ENCODE measurements around the gene NECTIN1. TPM values are rescaled to one million over a fixed set of nuclear protein-coding genes. Genes with fewer than 3 reads are reported as not detected.
A peak's percentile ranks its signal among the peaks of the same experiment; 100 is the strongest.

Gene NECTIN1
- total RNA-seq, 4 donors from 2014 or later: 11.6 to 23.6 (median 16.6) TPM

- TF ChIP-seq, protein P1, sequence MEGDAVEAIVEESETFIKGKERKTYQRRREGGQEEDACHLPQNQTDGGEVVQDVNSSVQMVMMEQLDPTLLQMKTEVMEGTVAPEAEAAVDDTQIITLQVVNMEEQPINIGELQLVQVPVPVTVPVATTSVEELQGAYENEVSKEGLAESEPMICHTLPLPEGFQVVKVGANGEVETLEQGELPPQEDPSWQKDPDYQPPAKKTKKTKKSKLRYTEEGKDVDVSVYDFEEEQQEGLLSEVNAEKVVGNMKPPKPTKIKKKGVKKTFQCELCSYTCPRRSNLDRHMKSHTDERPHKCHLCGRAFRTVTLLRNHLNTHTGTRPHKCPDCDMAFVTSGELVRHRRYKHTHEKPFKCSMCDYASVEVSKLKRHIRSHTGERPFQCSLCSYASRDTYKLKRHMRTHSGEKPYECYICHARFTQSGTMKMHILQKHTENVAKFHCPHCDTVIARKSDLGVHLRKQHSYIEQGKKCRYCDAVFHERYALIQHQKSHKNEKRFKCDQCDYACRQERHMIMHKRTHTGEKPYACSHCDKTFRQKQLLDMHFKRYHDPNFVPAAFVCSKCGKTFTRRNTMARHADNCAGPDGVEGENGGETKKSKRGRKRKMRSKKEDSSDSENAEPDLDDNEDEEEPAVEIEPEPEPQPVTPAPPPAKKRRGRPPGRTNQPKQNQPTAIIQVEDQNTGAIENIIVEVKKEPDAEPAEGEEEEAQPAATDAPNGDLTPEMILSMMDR (IDR thresholded peaks at IDR 0.05): peak in 1 of 6 experiments; percentile 16
- TF ChIP-seq POLR2A (IDR thresholded peaks at IDR 0.05): no peak
- Histone ChIP-seq H3K9me3 (no peaks in the 10 kb centered on the region), H3K27ac (no peak overlapping the region), H3K36me3 (no peaks in the 10 kb centered on the region), H3K4me3 (no peak overlapping the region), H3K4me1 (peaks cover 0 to 16% (median 1%) of the 10 kb centered on the region in 4 donors), H3K27me3 (no peaks in the 10 kb centered on the region)
- no peak for DNase-seq
These were observed 22.1 kb downstream of the NECTIN1 start for GRCh38 chr11:119706887-119707286.

DNA sequence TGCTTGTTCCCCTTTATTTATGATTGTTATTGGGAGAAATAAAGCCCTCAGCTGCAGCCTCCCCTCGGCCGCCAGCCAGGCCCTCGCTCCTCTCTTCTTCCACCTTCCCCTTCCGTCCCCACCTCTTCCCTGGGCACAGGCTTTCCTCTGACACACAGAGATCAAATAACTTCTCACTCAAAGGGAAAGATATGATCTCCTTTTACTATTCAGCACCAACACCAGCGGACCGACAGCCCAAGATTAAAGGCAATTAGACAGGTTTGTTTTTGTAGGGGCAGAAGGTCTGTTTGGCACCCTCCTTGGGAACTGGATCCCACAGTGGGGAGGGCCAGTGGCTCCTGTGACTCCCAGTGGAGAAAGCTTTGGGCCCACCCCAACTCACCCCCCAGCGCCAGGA is 23.0 kb downstream of the NECTIN1 start:
- peaks cover 0 to 25% (median 1%) of the 10 kb centered on the region in 4 donors for H3K4me1 ChIP-seq
- H3K27ac ChIP-seq: no peak overlapping the region
- no peak for DNase-seq
- H3K27me3 ChIP-seq: no peaks in the 10 kb centered on the region
- H3K9me3 ChIP-seq: no peaks in the 10 kb centered on the region
- H3K36me3 ChIP-seq: no peaks in the 10 kb centered on the region
- H3K4me3 ChIP-seq: no peak overlapping the region
- TF ChIP-seq, protein P1 (IDR thresholded peaks at IDR 0.05): no peak
- TF ChIP-seq POLR2A (IDR thresholded peaks at IDR 0.05): no peak

DNA sequence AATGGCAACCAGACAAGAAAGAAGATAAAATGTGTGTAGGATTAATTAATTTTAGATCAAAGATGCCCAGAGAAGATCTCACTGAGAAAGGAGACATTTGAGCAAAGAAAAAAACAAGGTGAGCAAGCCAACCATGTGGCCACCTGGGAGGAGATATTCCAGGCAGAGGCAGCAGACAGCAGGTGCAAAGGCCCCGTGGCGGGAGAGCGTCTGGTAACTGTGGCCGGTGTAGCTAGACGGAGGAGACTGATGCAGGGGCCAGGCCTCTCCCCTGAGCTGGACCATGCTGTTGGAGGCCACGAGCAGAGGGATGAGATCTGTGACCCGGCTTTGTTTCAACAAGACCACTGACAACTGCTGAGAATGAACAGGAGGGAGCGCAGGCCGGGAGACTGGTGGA is 23.6 kb downstream of the NECTIN1 start:
- no peak overlapping the region for H3K4me3 ChIP-seq
- no peaks in the 10 kb centered on the region for H3K9me3 ChIP-seq
- peaks cover 0 to 29% (median 1%) of the 10 kb centered on the region in 4 donors for H3K4me1 ChIP-seq
- TF ChIP-seq, protein P1 (IDR thresholded peaks at IDR 0.05): no peak
- no peak for TF ChIP-seq POLR2A (IDR thresholded peaks at IDR 0.05)
- H3K27ac ChIP-seq: no peak overlapping the region
- H3K36me3 ChIP-seq: no peaks in the 10 kb centered on the region
- no peaks in the 10 kb centered on the region for H3K27me3 ChIP-seq
- DNase-seq: no peak

DNA sequence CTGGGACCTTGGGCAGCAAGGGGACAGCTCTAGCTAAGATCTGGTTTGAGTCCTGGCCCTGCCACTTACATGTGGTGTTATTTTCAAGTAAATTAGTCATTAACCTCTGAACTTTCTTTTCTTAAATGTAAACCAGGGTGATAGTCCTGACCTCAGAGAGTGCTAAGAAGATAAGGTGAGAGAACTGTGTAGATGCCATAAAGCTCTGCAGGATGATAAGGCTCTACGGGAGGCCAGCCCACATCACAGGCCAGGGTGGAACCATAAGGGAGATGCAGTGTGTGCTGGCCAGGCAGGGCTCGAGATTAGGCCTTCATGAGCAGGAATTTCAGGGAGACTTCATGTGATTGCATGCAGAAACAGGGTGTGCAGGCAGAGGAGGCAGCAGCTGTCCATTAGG is 24.2 kb downstream of the NECTIN1 start:
- H3K4me1 ChIP-seq: peaks cover 0 to 29% (median 1%) of the 10 kb centered on the region in 4 donors
- TF ChIP-seq, protein P1 (IDR thresholded peaks at IDR 0.05): no peak

DNA sequence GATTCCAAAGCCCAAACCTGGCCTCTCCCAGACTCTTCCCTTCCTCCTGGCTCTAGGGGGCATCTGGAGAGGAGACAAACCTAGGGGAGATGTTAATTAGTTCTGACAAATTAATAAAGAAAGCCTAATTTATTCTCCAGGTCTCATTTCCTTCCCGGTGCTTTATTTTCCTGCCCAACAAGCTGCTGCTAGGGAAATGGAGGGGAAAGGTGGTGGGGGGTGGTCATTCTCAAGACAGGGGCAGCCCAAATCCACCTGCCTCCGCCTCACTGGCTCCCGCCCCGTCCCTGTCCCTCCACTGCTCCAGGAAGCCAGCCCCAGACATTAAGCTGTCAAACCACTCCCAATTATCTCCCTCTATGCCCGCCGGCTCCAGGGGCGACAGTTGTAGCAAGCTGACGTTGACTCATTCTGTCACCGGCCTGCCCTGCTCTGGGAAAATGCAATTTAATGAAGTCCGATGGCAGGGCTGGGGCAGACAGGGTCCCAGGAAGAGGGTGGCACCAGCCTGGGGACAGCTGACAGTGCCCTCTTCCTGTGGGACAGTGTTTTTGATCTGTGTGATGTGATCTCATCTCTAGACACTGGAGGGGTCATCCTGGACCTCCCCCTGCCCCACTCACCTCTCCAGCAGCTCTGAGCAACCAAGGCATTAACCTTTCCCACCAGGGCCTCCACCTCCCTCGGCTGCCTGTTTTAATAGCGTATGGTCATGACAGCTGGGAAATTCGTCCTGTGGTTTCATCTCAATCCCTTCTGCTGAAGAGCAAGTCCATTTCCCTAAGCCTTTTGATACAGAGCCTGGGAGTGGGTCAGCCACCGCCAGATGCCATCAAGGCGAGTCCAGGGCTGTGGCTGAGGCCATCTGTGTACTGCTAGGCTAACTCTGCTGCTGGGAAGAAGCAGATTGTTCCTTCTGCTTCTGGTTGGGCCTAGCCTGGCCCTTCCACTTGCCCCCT is 27.1 kb downstream of the NECTIN1 start:
- peak in 1 of 3 donors; percentile 55 for DNase-seq
- Histone ChIP-seq H3K27me3 (no peaks in the 10 kb centered on the region), H3K36me3 (no peaks in the 10 kb centered on the region), H3K4me1 (peaks cover 0 to 58% (median 5%) of the 10 kb centered on the region in 4 donors), H3K27ac (peak overlapping the region in 1 of 4 donors; percentile 9), H3K4me3 (no peak overlapping the region), H3K9me3 (no peaks in the 10 kb centered on the region)
- TF ChIP-seq, protein P1 (IDR thresholded peaks at IDR 0.05): no peak
- no peak for TF ChIP-seq POLR2A (IDR thresholded peaks at IDR 0.05)

More for the DNA sequence above, 24.2 kb downstream of the NECTIN1 start:
- H3K36me3 ChIP-seq: no peaks in the 10 kb centered on the region
- H3K4me3 ChIP-seq: no peak overlapping the region
- H3K27me3 ChIP-seq: no peaks in the 10 kb centered on the region
- DNase-seq: no peak
- no peaks in the 10 kb centered on the region for H3K9me3 ChIP-seq
- no peak overlapping the region for H3K27ac ChIP-seq
